Hepatocyte (in vitro differentiated cells): ENCODE data around the gene FAM167B.

Source experiments
- EZH2 ChIP-seq: fragments of 200-600 bp; sonication (generic); IDR thresholded peaks from 2 replicates; pipeline ENCODE4 v1.6.1; 2016; ENCODE audit warnings: antibody characterized with exemption, mild to moderate bottlenecking, borderline replicate concordance
- TF ChIP-seq, protein P1 (sequence below): fragments of 200-600 bp; sonication (generic); IDR thresholded peaks from 2 replicates; pipeline ENCODE4 v1.5.1; 2016; ENCODE audit warnings: antibody characterized with exemption, mild to moderate bottlenecking; ENCODE audit not compliant: poor library complexity

DNA sequence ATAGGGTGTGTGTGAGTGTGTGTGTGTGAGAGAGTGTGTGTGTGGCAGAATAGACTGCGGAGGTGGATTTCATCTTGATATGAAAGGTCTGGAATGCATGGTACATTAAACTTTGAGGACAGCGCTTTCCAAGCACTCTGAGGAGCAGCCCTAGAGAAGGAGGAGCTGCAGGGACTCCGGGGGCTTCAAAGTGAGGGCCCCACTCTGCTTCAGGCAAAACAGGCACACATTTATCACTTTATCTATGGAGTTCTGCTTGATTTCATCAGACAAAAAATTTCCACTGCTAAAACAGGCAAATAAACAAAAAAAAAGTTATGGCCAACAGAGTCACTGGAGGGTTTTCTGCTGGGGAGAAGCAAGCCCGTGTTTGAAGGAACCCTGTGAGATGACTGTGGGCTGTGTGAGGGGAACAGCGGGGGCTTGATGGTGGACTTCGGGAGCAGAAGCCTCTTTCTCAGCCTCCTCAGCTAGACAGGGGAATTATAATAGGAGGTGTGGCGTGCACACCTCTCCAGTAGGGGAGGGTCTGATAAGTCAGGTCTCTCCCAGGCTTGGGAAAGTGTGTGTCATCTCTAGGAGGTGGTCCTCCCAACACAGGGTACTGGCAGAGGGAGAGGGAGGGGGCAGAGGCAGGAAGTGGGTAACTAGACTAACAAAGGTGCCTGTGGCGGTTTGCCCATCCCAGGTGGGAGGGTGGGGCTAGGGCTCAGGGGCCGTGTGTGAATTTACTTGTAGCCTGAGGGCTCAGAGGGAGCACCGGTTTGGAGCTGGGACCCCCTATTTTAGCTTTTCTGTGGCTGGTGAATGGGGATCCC lies 26.6 kb downstream of the FAM167B start:
- TF ChIP-seq, protein P1, sequence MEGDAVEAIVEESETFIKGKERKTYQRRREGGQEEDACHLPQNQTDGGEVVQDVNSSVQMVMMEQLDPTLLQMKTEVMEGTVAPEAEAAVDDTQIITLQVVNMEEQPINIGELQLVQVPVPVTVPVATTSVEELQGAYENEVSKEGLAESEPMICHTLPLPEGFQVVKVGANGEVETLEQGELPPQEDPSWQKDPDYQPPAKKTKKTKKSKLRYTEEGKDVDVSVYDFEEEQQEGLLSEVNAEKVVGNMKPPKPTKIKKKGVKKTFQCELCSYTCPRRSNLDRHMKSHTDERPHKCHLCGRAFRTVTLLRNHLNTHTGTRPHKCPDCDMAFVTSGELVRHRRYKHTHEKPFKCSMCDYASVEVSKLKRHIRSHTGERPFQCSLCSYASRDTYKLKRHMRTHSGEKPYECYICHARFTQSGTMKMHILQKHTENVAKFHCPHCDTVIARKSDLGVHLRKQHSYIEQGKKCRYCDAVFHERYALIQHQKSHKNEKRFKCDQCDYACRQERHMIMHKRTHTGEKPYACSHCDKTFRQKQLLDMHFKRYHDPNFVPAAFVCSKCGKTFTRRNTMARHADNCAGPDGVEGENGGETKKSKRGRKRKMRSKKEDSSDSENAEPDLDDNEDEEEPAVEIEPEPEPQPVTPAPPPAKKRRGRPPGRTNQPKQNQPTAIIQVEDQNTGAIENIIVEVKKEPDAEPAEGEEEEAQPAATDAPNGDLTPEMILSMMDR = no peak
- TF ChIP-seq EZH2 = no peak
